Testis (tissue), 2 donors: ENCODE data around the gene TBC1D5.
A peak's percentile ranks its signal among the peaks of the same experiment; 100 is the strongest.

Source experiments
- POLR2A ChIP-seq: fragments of 450-650 bp; IDR thresholded peaks from one replicate; pipeline ENCODE4 v1.6.1; 2017; ENCODE audit warnings: antibody characterized with exemption, mild to moderate bottlenecking, moderate library complexity
- TF ChIP-seq, protein P1 (sequence below), 3 experiments: fragments of 450-650 bp in 2 of 3; fragments of 200-600 bp in 1 of 3; sonication (generic) in 1 of 3; IDR thresholded peaks; one replicate each; pipeline ENCODE4 v1.5.1; 2016 to 2019; ENCODE audit warnings: antibody characterized with exemption in 3 of 3, mild to moderate bottlenecking in 2 of 3, moderate library complexity in 1 of 3

DNA sequence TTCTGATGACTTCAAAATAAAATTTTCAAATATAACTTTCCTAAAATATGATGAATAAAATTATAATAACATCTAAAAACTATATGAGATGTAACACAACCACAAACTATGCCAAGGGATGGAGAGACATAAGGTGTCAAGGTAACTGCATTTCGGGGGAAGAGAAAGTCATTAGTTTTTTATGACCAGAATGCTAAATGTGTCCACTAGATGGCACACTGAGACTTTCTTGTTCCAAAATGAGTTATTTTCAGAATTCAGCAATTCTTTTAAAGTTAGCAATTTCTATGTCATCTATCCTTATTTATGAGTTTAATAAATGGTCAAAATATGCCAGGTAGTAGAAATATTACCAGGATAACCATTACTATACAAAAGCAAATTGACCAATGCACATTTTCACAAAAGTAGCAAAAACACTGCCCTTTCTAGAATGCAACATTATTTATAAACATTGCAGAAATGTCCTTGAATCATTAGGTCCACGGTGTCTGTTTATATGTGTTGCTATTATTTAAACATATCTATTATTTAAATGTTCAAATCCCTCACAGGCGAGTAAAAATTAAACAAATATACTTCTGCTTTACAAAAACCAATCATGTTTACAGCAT lies 483.5 kb downstream of the TBC1D5 start:
- TF ChIP-seq, protein P1, sequence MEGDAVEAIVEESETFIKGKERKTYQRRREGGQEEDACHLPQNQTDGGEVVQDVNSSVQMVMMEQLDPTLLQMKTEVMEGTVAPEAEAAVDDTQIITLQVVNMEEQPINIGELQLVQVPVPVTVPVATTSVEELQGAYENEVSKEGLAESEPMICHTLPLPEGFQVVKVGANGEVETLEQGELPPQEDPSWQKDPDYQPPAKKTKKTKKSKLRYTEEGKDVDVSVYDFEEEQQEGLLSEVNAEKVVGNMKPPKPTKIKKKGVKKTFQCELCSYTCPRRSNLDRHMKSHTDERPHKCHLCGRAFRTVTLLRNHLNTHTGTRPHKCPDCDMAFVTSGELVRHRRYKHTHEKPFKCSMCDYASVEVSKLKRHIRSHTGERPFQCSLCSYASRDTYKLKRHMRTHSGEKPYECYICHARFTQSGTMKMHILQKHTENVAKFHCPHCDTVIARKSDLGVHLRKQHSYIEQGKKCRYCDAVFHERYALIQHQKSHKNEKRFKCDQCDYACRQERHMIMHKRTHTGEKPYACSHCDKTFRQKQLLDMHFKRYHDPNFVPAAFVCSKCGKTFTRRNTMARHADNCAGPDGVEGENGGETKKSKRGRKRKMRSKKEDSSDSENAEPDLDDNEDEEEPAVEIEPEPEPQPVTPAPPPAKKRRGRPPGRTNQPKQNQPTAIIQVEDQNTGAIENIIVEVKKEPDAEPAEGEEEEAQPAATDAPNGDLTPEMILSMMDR (IDR thresholded peaks at IDR 0.05) = peak in 2 of 3 experiments; percentile 70 to 80
- no peak for TF ChIP-seq POLR2A
